HL-60/S4 (cell line): ENCODE measurements around the gene MCTS1.

ENCODE experiments used
- in situ Hi-C: fragments of 300-500 bp; cut with MboI; formaldehyde crosslinking; loops from 2 replicates; pipeline ENCODE4 v1.14.3; 2022; ENCODE audit warnings: low sequenced_read_pairs

MCTS1 gene

GRCh38 chrX:120629667-120630537 lies 26.0 kb downstream of the MCTS1 start, which contains the start of gene C1GALT1C1:
TSS of gene C1GALT1C1 (minus strand) at chrX:120630054. CDS start at chrX:120627166, 2,888 bp downstream.
- in situ Hi-C loops = no loop called here

- in situ Hi-C loops = no loop called here
Observed at GRCh38 chrX:120638619-120639018, 34.7 kb downstream of the MCTS1 start.

- in situ Hi-C loops = no loop called here
Observed at GRCh38 chrX:120642871-120643270, 39.0 kb downstream of the MCTS1 start.

- in situ Hi-C loops = no loop called here
Observed at GRCh38 chrX:120647127-120647526, 43.2 kb downstream of the MCTS1 start.

GRCh38 chrX:120652256-120652655 lies 48.4 kb downstream of the MCTS1 start:
- in situ Hi-C loops = loop anchor here (25.0 kb wide), 1 partner anchor 290 kb away; the partner anchor contains the start of gene ATP1B4

- in situ Hi-C loops = loop anchor here (25.0 kb wide), 1 partner anchor 291 kb away; the partner anchor contains the start of gene ATP1B4
Observed at GRCh38 chrX:120653000-120653399, 49.1 kb downstream of the MCTS1 start.

- in situ Hi-C loops = loop anchor here (10.0 to 25.0 kb wide), 2 partner anchors 166 to 298 kb away; partner anchors contain the start of gene ATP1B4
Observed at GRCh38 chrX:120660637-120661036, 56.7 kb downstream of the MCTS1 start.
